Motor neuron (in vitro differentiated cells): ENCODE data around the gene THSD4. TPM values are rescaled to one million over a fixed set of nuclear protein-coding genes. Genes with fewer than 3 reads are reported as not detected.

Source experiments
- ATAC-seq, 8 experiments: fragments of 200-7000 bp; cut with Tn5 transposase; replicated peaks in 6 of 8; 2 replicates each; pipeline ENCODE4 v1.8.0; 2021; ENCODE audit warnings: mild to moderate bottlenecking in 8 of 8, moderate library complexity in 8 of 8
- H3K27ac ChIP-seq, 2 donors: fragments of 250-450 bp; sonication (Bioruptor Pico); 2 replicates each; pipeline ENCODE4 v1.9.0; 2021; ENCODE audit warnings: antibody characterized with exemption in 2 of 2, mild to moderate bottlenecking in 2 of 2, moderate library complexity in 1 of 2
- H3K4me1 ChIP-seq, 2 donors: fragments of 250-450 bp; sonication (Bioruptor Pico); replicated peaks in 1 of 2; 2 replicates each; pipeline ENCODE4 v1.6.1; 2021; ENCODE audit warnings: antibody characterized with exemption in 2 of 2, mild to moderate bottlenecking in 2 of 2, moderate library complexity in 1 of 2
- H3K4me3 ChIP-seq, 5 donors: fragments of 250-450 bp; sonication (Bioruptor Pico); 2 replicates each; pipeline ENCODE4 v1.9.0; 2021; ENCODE audit warnings: antibody characterized with exemption in 5 of 5, mild to moderate bottlenecking in 5 of 5, moderate library complexity in 4 of 5
- WGBS, 10 experiments: fragments of 450-650 bp; shearing (Covaris generic); methylation state at CpG; one replicate each; pipeline ENCODE4 v1.0.0; 2022; 5-methylcytosine and 5-hydroxymethylcytosine counted together
- in situ Hi-C, 9 experiments: fragments of 400-800 bp; cut with MboI; loops; one replicate each; pipeline ENCODE4 v1.15.0; 2021; ENCODE audit warnings: low sequenced_read_pairs in 9 of 9, low pct_unique_long_range_greater_than_20kb in 2 of 9; ENCODE audit not compliant: unreplicated experiment in 9 of 9
- total RNA-seq, 8 experiments: library from RNA; unstranded; fragments of 300-600 nt; gene quantifications; 2 replicates each; pipeline versions ENCODE4 v1.2.3 to v1.2.4, GENCODE V29; 2022

The THSD4 gene
- total RNA-seq, 8 experiments from 2014 or later: 1.3 to 28.4 (median 6.7) TPM

- in situ Hi-C loops: loop anchor here in 3 of 9 experiments (10.0 to 25.0 kb wide), 2 partner anchors 75 to 188 kb away; no protein-coding TSS in a partner anchor
- Histone ChIP-seq H3K4me1 (peaks cover 7 to 15% of the 10 kb centered on the region in 2 donors), H3K27ac (no peak overlapping the region), H3K4me3 (no peak overlapping the region)
- ATAC-seq: no peak
- WGBS, 10 experiments: 48 to 100% (median 100%) methylated on average over 1 to 3 of the region's 3 CpGs; no CpG with 5 or more reads in 4 of the 10 experiments
Observed at GRCh38 chr15:71649894-71650293, 534.6 kb downstream of the THSD4 start.

- ATAC-seq: no peak
- in situ Hi-C loops: loop anchor here in 3 of 9 experiments (10.0 to 25.0 kb wide), 2 partner anchors 74 to 188 kb away; no protein-coding TSS in a partner anchor
- Histone ChIP-seq H3K4me3 (no peak overlapping the region), H3K4me1 (peaks cover 9 to 11% of the 10 kb centered on the region in 2 donors), H3K27ac (no peak overlapping the region)
- 82 to 100% (median 95%) methylated on average over 2 to 8 of the region's 9 CpGs; no CpG with 5 or more reads in 2 of the 10 experiments for WGBS, 10 experiments
Observed at GRCh38 chr15:71650603-71651002, 535.3 kb downstream of the THSD4 start.

- in situ Hi-C loops: loop anchor here in 3 of 9 experiments (10.0 to 25.0 kb wide), 2 partner anchors 73 to 189 kb away; no protein-coding TSS in a partner anchor
- peak; percentile 48 to 98 (median 72) for ATAC-seq
- no peak overlapping the region for H3K27ac ChIP-seq
- 56 to 100% methylated on average over 1 to 3 of the region's 5 CpGs; no CpG with 5 or more reads in 8 of the 10 experiments for WGBS, 10 experiments
- H3K4me1 ChIP-seq: peaks cover 9 to 11% of the 10 kb centered on the region in 2 donors
- H3K4me3 ChIP-seq: no peak overlapping the region
Observed at GRCh38 chr15:71651750-71652186, 536.5 kb downstream of the THSD4 start.

GRCh38 chr15:71654042-71654719, 538.9 kb downstream of the THSD4 start:
- peaks cover 9 to 14% of the 10 kb centered on the region in 2 donors for H3K4me1 ChIP-seq
- in situ Hi-C loops: loop anchor here in 3 of 9 experiments (10.0 to 25.0 kb wide), 2 partner anchors 71 to 192 kb away; no protein-coding TSS in a partner anchor
- no peak overlapping the region for H3K27ac ChIP-seq
- H3K4me3 ChIP-seq: no peak overlapping the region
- WGBS, 10 experiments: 20 to 90% (median 52%) methylated on average over 2 to 8 of the region's 8 CpGs
- ATAC-seq: peak in 3 of 8 experiments; percentile 37 to 69 (median 47)

- ATAC-seq: peak in 4 of 8 experiments; percentile 25 to 84 (median 52)
- 19 to 100% (median 75%) methylated on average over 1 to 3 of the region's 3 CpGs; no CpG with 5 or more reads in 3 of the 10 experiments for WGBS, 10 experiments
- peaks cover 9 to 14% of the 10 kb centered on the region in 2 donors for H3K4me1 ChIP-seq
- H3K4me3 ChIP-seq: no peak overlapping the region
- no peak overlapping the region for H3K27ac ChIP-seq
- in situ Hi-C loops: loop anchor here in 3 of 9 experiments (10.0 to 25.0 kb wide), 2 partner anchors 70 to 192 kb away; no protein-coding TSS in a partner anchor
Observed at GRCh38 chr15:71654720-71655174, 539.5 kb downstream of the THSD4 start.

GRCh38 chr15:71656425-71656824, 541.2 kb downstream of the THSD4 start:
- in situ Hi-C loops: loop anchor here in 3 of 9 experiments (10.0 to 25.0 kb wide), 2 partner anchors 68 to 194 kb away; no protein-coding TSS in a partner anchor
- no peak for ATAC-seq
- 74 to 100% (median 86%) methylated on average over 1 to 4 of the region's 4 CpGs; no CpG with 5 or more reads in 4 of the 10 experiments for WGBS, 10 experiments
- Histone ChIP-seq H3K4me1 (peaks cover 9 to 12% of the 10 kb centered on the region in 2 donors), H3K4me3 (no peak overlapping the region), H3K27ac (no peak overlapping the region)

- WGBS, 10 experiments: 83 to 100% (median 100%) methylated on average over 1 to 2 of the region's 2 CpGs; no CpG with 5 or more reads in 4 of the 10 experiments
- no peak overlapping the region for H3K4me3 ChIP-seq
- no peak overlapping the region for H3K27ac ChIP-seq
- peaks cover 9% of the 10 kb centered on the region in 2 donors for H3K4me1 ChIP-seq
- no peak for ATAC-seq
- in situ Hi-C loops: loop anchor here in 3 of 9 experiments (10.0 to 25.0 kb wide), 2 partner anchors 68 to 195 kb away; no protein-coding TSS in a partner anchor
Observed at GRCh38 chr15:71657141-71657540, 541.9 kb downstream of the THSD4 start.

- 78 to 100% (median 96%) methylated on average over 2 to 5 of the region's 7 CpGs; no CpG with 5 or more reads in 4 of the 10 experiments for WGBS, 10 experiments
- Histone ChIP-seq H3K4me3 (no peak overlapping the region), H3K27ac (no peak overlapping the region), H3K4me1 (peaks cover 9% of the 10 kb centered on the region in 2 donors)
- in situ Hi-C loops: loop anchor here in 3 of 9 experiments (10.0 to 25.0 kb wide), 2 partner anchors 67 to 196 kb away; no protein-coding TSS in a partner anchor
- no peak for ATAC-seq
Observed at GRCh38 chr15:71658036-71658435, 542.8 kb downstream of the THSD4 start.

- Histone ChIP-seq H3K4me1 (peaks cover 9% of the 10 kb centered on the region in 2 donors), H3K27ac (no peak overlapping the region), H3K4me3 (no peak overlapping the region)
- in situ Hi-C loops: loop anchor here in 3 of 9 experiments (10.0 to 25.0 kb wide), 2 partner anchors 66 to 197 kb away; no protein-coding TSS in a partner anchor
- WGBS, 10 experiments: 86 to 100% (median 100%) methylated on average over 1 to 2 of the region's 2 CpGs; no CpG with 5 or more reads in 2 of the 10 experiments
- no peak for ATAC-seq
Observed at GRCh38 chr15:71658827-71659729, 543.8 kb downstream of the THSD4 start.

- in situ Hi-C loops: loop anchor here in 3 of 9 experiments (10.0 to 25.0 kb wide), 2 partner anchors 65 to 197 kb away; no protein-coding TSS in a partner anchor
- Histone ChIP-seq H3K4me1 (peaks cover 4 to 9% of the 10 kb centered on the region in 2 donors), H3K27ac (no peak overlapping the region), H3K4me3 (no peak overlapping the region)
- 36 to 100% (median 85%) methylated on average over 1 to 4 of the region's 4 CpGs; no CpG with 5 or more reads in 2 of the 10 experiments for WGBS, 10 experiments
- no peak for ATAC-seq
Observed at GRCh38 chr15:71659730-71660067, 544.4 kb downstream of the THSD4 start.

GRCh38 chr15:71660501-71660900, 545.2 kb downstream of the THSD4 start:
- Histone ChIP-seq H3K4me3 (no peak overlapping the region), H3K27ac (no peak overlapping the region), H3K4me1 (peaks cover 0 to 9% of the 10 kb centered on the region in 2 donors)
- in situ Hi-C loops: loop anchor here in 2 of 9 experiments (25.0 kb wide), 1 partner anchor 198 kb away; no protein-coding TSS in a partner anchor
- ATAC-seq: no peak
- WGBS, 10 experiments: 60 to 100% (median 88%) methylated on average over 1 to 10 of the region's 15 CpGs

GRCh38 chr15:71662306-71662705, 547.0 kb downstream of the THSD4 start:
- Histone ChIP-seq H3K4me1 (peaks cover 0 to 6% of the 10 kb centered on the region in 2 donors), H3K27ac (no peak overlapping the region), H3K4me3 (no peak overlapping the region)
- in situ Hi-C loops: loop anchor here in 2 of 9 experiments (25.0 kb wide), 1 partner anchor 200 kb away; no protein-coding TSS in a partner anchor
- ATAC-seq: no peak
- 50 to 100% (median 67%) methylated on average over 1 of the region's 1 CpG; no CpG with 5 or more reads in 3 of the 10 experiments for WGBS, 10 experiments
